ENCODE measurements around the gene ZRSR2. TPM values are rescaled to one million over a fixed set of nuclear protein-coding genes. Genes with fewer than 3 reads are reported as not detected.

ZRSR2 gene
- total and polyA plus RNA-seq, 2 of the 13 experiments (the other 11 are each of a cell fraction or from before 2014, with no cell fraction given), result 3.6 to 4.9 TPM

- FAIRE-seq (no peak), DNase-seq (ENCODE audit: low spot score) (no peak), ATAC-seq (no peak)
- no TSS peak for BruUV-seq (replicated peaks)
- Histone ChIP-seq H3K79me2 (ENCODE audit: insufficient read depth, low read length) (no peaks in the 10 kb centered on the region), H4K20me1 (ENCODE audit: insufficient read depth, low read length) (no peaks in the 10 kb centered on the region), H3K9ac (ENCODE audit: insufficient read depth, low read depth, low read length) (no peak overlapping the region), H3K4me3 (replicated peaks in 1 of 3; ENCODE audit: insufficient read depth in 1 of 3, low read depth in 2 of 3, low read length in 3 of 3) (no peak overlapping the region), H3K36me3 (replicated peaks in 1 of 2; ENCODE audit: control insufficient read depth in 1 of 2, insufficient read depth in 2 of 2, low read length in 2 of 2) (no peaks in the 10 kb centered on the region), H3K27ac (ENCODE audit: extremely low read length, insufficient read depth, low read length) (no peak overlapping the region), H2AFZ (ENCODE audit: low read length) (no peak overlapping the region), H3K4me2 (ENCODE audit: low read depth, low read length) (no peak overlapping the region), H3K4me1 (ENCODE audit: insufficient read depth, low read length) (0 out of 2 replicates have a peak, but pooled peaks cover 6% of the 10 kb centered on the region), H3K27me3 (ENCODE audit: control insufficient read depth in 1 of 2, insufficient read depth in 2 of 2, low read length in 2 of 2) (no peaks in the 10 kb centered on the region), H3K9me3 (ENCODE audit: low read length) (no peaks in the 10 kb centered on the region)
- in situ Hi-C loops (cut with HindIII; ENCODE audit: extremely low pct_ligation_motif_present, low pct_unique_long_range_greater_than_20kb), result no loop called here
- 33% methylated on average over 2 of the region's 3 CpGs for WGBS (ENCODE audit: low lambda C conversion rate)
- TF ChIP-seq, protein P1, sequence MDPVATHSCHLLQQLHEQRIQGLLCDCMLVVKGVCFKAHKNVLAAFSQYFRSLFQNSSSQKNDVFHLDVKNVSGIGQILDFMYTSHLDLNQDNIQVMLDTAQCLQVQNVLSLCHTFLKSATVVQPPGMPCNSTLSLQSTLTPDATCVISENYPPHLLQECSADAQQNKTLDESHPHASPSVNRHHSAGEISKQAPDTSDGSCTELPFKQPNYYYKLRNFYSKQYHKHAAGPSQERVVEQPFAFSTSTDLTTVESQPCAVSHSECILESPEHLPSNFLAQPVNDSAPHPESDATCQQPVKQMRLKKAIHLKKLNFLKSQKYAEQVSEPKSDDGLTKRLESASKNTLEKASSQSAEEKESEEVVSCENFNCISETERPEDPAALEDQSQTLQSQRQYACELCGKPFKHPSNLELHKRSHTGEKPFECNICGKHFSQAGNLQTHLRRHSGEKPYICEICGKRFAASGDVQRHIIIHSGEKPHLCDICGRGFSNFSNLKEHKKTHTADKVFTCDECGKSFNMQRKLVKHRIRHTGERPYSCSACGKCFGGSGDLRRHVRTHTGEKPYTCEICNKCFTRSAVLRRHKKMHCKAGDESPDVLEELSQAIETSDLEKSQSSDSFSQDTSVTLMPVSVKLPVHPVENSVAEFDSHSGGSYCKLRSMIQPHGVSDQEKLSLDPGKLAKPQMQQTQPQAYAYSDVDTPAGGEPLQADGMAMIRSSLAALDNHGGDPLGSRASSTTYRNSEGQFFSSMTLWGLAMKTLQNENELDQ (CRISPR knock-in tag; IDR thresholded peaks at IDR 0.05; ENCODE audit: borderline replicate concordance), result no peak
- TF ChIP-seq ZNF33A (CRISPR knock-in tag; IDR thresholded peaks at IDR 0.05; ENCODE audit: borderline replicate concordance) (no peak), CHD2 (IDR thresholded peaks at IDR 0.05; ENCODE audit: low read depth, low read length) (no peak)
- intact Hi-C loops (cut with micrococcal nuclease; ENCODE audit: unreplicated experiment), result no loop called here
- ChIA-PET CTCF (ENCODE audit: low intra/inter-chr PET ratio, low total read pairs) (no interaction called here), POLR2A (no interaction called here)
Observed at GRCh38 chrX:15860921-15861320, 70.6 kb downstream of the ZRSR2 start.

DNA sequence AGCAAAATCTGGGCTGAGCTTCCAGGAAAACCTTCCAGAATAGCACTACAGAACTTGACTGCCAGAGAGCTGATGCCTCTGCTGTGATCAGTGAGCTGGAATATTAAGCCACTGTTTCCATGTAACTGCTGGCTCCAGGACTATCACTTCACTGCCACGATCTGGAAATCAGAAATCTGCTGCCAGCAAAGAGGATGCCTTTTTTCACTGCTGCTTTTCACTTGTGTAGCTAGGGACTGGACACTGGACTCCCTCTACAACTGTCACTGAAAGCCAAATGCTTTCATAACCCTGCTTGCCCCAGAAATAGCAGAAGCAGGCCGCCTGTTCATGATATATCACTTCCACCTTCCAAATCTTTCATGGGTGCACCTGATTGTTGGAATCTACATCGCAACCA lies 73.7 kb downstream of the ZRSR2 start:
- H3K4me2 ChIP-seq (ENCODE audit: low read depth, low read length), result no peak overlapping the region
- no peaks in the 10 kb centered on the region for H3K9me3 ChIP-seq (ENCODE audit: low read length)
- WGBS (ENCODE audit: low lambda C conversion rate), result 0% methylated on average over 2 of the region's 3 CpGs
- DNase-seq (ENCODE audit: low spot score) (no peak), FAIRE-seq (no peak), ATAC-seq (no peak)
- intact Hi-C loops (cut with micrococcal nuclease; ENCODE audit: unreplicated experiment) (no loop called here), in situ Hi-C loops (cut with HindIII; ENCODE audit: extremely low pct_ligation_motif_present, low pct_unique_long_range_greater_than_20kb) (no loop called here)
- H3K36me3 ChIP-seq (replicated peaks in 1 of 2; ENCODE audit: control insufficient read depth in 1 of 2, insufficient read depth in 2 of 2, low read length in 2 of 2), result no peaks in the 10 kb centered on the region
- no peaks in the 10 kb centered on the region for H4K20me1 ChIP-seq (ENCODE audit: insufficient read depth, low read length)
- H3K27ac ChIP-seq (ENCODE audit: extremely low read length, insufficient read depth, low read length), result no peak overlapping the region
- H3K9ac ChIP-seq (ENCODE audit: insufficient read depth, low read depth, low read length), result no peak overlapping the region
- H3K27me3 ChIP-seq (ENCODE audit: control insufficient read depth in 1 of 2, insufficient read depth in 2 of 2, low read length in 2 of 2), result no peaks in the 10 kb centered on the region
- no peak overlapping the region for H3K4me3 ChIP-seq (replicated peaks in 1 of 3; ENCODE audit: insufficient read depth in 1 of 3, low read depth in 2 of 3, low read length in 3 of 3)
- no TSS peak for BruUV-seq (replicated peaks)
- H3K79me2 ChIP-seq (ENCODE audit: insufficient read depth, low read length), result no peaks in the 10 kb centered on the region
- CTCF ChIA-PET (ENCODE audit: low intra/inter-chr PET ratio, low total read pairs), result no interaction called here
- H3K4me1 ChIP-seq (ENCODE audit: insufficient read depth, low read length), result no peaks in the 10 kb centered on the region
- no peak overlapping the region for H2AFZ ChIP-seq (ENCODE audit: low read length)
- POLR2A ChIA-PET, result no interaction called here
- TF ChIP-seq NR2C2 (CRISPR knock-in tag; IDR thresholded peaks at IDR 0.05; ENCODE audit: borderline replicate concordance), result no peak
- no peak for TF ChIP-seq ZNF264 (CRISPR knock-in tag; IDR thresholded peaks at IDR 0.05)
- no peak for TF ChIP-seq ZNF33B (CRISPR knock-in tag; IDR thresholded peaks at IDR 0.05)
- TF ChIP-seq ARNT2 (CRISPR knock-in tag; IDR thresholded peaks at IDR 0.05; ENCODE audit: low read depth), result no peak
- TF ChIP-seq DRAP1 (CRISPR knock-in tag; IDR thresholded peaks at IDR 0.05), result no peak
- no peak for TF ChIP-seq THRA (CRISPR knock-in tag; IDR thresholded peaks at IDR 0.05; ENCODE audit: borderline replicate concordance)
- TF ChIP-seq, protein P2, sequence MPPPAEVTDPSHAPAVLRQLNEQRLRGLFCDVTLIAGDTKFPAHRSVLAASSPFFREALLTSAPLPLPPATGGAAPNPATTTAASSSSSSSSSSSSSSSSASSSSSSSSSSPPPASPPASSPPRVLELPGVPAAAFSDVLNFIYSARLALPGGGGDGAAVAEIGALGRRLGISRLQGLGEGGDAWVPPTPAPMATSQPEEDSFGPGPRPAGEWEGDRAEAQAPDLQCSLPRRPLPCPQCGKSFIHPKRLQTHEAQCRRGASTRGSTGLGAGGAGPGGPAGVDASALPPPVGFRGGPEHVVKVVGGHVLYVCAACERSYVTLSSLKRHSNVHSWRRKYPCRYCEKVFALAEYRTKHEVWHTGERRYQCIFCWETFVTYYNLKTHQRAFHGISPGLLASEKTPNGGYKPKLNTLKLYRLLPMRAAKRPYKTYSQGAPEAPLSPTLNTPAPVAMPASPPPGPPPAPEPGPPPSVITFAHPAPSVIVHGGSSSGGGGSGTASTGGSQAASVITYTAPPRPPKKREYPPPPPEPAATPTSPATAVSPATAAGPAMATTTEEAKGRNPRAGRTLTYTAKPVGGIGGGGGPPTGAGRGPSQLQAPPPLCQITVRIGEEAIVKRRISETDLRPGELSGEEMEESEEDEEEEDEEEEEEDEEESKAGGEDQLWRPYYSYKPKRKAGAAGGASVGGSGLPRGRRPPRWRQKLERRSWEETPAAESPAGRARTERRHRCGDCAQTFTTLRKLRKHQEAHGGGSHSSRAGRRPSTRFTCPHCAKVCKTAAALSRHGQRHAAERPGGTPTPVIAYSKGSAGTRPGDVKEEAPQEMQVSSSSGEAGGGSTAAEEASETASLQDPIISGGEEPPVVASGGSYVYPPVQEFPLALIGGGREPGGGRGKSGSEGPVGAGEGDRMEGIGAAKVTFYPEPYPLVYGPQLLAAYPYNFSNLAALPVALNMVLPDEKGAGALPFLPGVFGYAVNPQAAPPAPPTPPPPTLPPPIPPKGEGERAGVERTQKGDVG (CRISPR knock-in tag; IDR thresholded peaks at IDR 0.05; ENCODE audit: borderline replicate concordance), result no peak
- TF ChIP-seq ZNF136 (CRISPR knock-in tag; IDR thresholded peaks at IDR 0.05; ENCODE audit: low read depth), result no peak

All from HepG2 (cell line).